WERI-Rb-1 (cell line): Measurements from ENCODE around the gene RAB23.
A peak's percentile ranks its signal among the peaks of the same experiment; 100 is the strongest.

Source experiments
- DNase-seq: peaks from one replicate; pipeline ENCODE4 v3.0.0-alpha.2; 2020
- H3K27ac ChIP-seq: fragments of 250-450 bp; sonication (Bioruptor Pico); 2 replicates; pipeline ENCODE4 v1.5.1; 2020; ENCODE audit warnings: mild to moderate bottlenecking, moderate library complexity
- H3K27me3 ChIP-seq: fragments of 250-450 bp; sonication (Bioruptor Pico); 2 replicates; pipeline ENCODE4 v1.5.1; 2021; ENCODE audit warnings: mild to moderate bottlenecking, low read depth, moderate library complexity; ENCODE audit not compliant: insufficient read depth, severe bottlenecking
- H3K36me3 ChIP-seq: fragments of 250-450 bp; sonication (Bioruptor Pico); 2 replicates; pipeline ENCODE4 v1.5.1; 2020; ENCODE audit warnings: mild to moderate bottlenecking, moderate library complexity
- H3K4me3 ChIP-seq: 2 replicates; pipeline ENCODE4 v1.5.1; 2011; ENCODE audit warnings: low read depth, mild to moderate bottlenecking, control low read depth, low read length
- H3K9me3 ChIP-seq: fragments of 250-450 bp; sonication (Bioruptor Pico); 2 replicates; pipeline ENCODE4 v1.5.1; 2021; ENCODE audit warnings: mild to moderate bottlenecking, moderate library complexity; ENCODE audit not compliant: severe bottlenecking
- TF ChIP-seq, protein P1 (sequence below): IDR thresholded peaks from 2 replicates; pipeline ENCODE4 v1.5.1; 2011; ENCODE audit warnings: low read depth, mild to moderate bottlenecking, control low read depth, inconsistent platforms, low read length

RAB23 gene

DNA sequence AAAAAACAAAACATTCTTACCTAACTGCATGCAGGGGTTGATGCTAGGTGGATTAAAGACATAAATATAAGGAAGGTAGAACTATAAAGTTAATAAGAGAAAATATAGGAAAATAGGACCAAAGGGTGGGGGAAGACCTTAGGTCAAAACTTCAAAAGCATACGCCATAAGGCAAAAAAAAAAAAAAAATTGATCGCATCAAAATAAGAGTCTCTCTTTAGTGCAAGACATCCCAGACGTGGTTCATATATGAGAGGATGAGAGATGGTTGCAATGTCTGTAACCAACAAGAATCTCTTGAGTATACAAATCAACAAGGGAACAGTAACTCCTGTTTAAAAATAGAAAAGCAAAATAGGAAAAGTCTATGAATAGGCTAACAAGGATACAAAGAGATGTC, 41.5 kb downstream of the RAB23 start:
- peaks cover 36% of the 10 kb centered on the region for H3K36me3 ChIP-seq
- H3K9me3 ChIP-seq: no peaks in the 10 kb centered on the region
- TF ChIP-seq, protein P1, sequence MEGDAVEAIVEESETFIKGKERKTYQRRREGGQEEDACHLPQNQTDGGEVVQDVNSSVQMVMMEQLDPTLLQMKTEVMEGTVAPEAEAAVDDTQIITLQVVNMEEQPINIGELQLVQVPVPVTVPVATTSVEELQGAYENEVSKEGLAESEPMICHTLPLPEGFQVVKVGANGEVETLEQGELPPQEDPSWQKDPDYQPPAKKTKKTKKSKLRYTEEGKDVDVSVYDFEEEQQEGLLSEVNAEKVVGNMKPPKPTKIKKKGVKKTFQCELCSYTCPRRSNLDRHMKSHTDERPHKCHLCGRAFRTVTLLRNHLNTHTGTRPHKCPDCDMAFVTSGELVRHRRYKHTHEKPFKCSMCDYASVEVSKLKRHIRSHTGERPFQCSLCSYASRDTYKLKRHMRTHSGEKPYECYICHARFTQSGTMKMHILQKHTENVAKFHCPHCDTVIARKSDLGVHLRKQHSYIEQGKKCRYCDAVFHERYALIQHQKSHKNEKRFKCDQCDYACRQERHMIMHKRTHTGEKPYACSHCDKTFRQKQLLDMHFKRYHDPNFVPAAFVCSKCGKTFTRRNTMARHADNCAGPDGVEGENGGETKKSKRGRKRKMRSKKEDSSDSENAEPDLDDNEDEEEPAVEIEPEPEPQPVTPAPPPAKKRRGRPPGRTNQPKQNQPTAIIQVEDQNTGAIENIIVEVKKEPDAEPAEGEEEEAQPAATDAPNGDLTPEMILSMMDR: no peak
- no peaks in the 10 kb centered on the region for H3K27me3 ChIP-seq
- no peak overlapping the region for H3K27ac ChIP-seq
- H3K4me3 ChIP-seq: no peak overlapping the region
- no peak for DNase-seq

DNA sequence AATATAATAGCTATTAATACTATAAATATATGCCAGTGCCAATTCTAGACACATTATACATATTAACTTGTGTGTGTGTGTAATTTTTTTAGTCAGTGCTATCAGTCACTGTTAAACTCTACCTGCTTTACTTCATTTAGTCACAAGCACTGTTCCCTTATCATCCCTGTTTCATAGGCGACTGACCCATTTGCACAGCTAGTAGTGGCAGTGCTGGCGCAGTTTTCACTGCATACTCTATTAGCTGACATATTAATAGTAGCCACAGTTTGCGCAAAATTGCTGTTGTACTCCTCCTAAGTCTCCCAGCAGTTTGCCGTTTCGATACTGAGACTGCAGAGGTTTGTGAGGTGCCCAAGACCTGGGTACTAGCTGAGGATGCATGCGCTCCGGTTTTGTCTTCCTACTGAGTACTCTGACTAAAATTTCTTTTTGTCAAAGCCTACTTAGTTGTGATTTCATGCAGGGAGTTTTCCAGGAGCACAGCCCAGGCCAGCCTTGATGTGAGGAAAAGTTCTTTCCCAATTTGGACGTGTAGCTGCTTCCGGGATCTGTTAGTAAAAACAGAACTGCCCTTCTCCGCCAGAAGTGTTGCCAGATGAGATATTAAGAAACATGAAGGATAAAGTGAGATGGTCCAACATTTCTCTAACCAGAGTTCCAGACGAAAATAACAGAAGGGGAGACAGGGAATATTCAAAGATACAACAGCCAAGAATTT, 44.4 kb downstream of the RAB23 start:
- no peak overlapping the region for H3K4me3 ChIP-seq
- H3K36me3 ChIP-seq: peaks cover 16% of the 10 kb centered on the region
- TF ChIP-seq, protein P1: no peak
- no peaks in the 10 kb centered on the region for H3K27me3 ChIP-seq
- H3K27ac ChIP-seq: no peak overlapping the region
- H3K9me3 ChIP-seq: no peaks in the 10 kb centered on the region
- DNase-seq: no peak

DNA sequence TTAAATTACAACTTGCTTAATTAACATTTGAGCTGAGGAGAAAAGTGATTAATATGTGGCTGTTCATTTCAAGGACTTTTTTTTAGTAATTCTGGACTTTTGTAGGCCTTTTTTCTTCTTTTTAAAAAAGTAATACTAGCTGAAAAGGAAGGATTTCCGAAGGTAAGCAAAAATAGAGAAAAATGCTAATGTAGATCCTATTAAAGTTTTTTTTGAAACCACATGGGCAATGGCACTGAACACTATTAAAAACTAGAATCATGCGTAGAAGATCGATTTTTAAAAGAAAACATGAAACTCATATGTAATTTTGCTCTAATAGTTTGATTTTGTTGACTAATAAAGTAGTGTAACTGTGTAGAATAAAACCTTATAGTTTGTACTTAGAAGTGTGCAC, 47.6 kb downstream of the RAB23 start:
- Histone ChIP-seq H3K9me3 (no peaks in the 10 kb centered on the region), H3K36me3 (peaks cover 3% of the 10 kb centered on the region), H3K27ac (no peak overlapping the region), H3K4me3 (no peak overlapping the region), H3K27me3 (no peaks in the 10 kb centered on the region)
- no peak for DNase-seq
- TF ChIP-seq, protein P1: no peak

DNA sequence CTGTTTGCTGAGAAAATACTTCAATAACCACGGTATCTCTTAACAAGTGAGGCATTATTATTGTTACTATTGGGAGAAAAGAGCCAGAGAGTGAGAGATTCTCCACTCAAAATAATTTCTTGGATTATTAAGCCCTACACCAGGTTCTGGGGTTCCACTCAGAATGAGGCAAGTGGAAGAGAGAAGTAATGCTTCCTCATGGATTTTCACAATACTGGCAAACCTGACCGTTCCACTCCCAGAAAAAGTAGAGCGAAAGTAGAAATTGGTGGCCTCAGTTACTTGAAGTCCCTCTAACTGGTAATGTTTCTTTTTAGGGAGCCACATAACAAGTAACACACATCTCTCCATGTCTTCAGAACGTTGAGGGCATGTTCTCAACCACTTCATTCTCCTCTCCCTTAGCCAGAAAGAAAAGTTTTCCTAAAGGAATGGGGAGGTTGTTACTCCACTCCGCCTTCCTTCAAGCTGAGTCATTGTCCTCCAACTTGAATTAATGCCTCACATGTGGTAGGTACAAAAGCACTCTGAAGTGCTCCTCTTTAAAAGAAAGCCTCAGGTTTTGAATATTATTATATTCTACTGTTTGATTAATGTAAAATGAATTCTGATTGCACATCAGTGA, 48.1 kb downstream of the RAB23 start:
- TF ChIP-seq, protein P1: no peak
- H3K4me3 ChIP-seq: peak overlapping the region; percentile 55
- H3K27ac ChIP-seq: no peak overlapping the region
- no peaks in the 10 kb centered on the region for H3K27me3 ChIP-seq
- no peaks in the 10 kb centered on the region for H3K9me3 ChIP-seq
- DNase-seq: no peak
- H3K36me3 ChIP-seq: no peaks in the 10 kb centered on the region; the same call in none of the 2 replicates

DNA sequence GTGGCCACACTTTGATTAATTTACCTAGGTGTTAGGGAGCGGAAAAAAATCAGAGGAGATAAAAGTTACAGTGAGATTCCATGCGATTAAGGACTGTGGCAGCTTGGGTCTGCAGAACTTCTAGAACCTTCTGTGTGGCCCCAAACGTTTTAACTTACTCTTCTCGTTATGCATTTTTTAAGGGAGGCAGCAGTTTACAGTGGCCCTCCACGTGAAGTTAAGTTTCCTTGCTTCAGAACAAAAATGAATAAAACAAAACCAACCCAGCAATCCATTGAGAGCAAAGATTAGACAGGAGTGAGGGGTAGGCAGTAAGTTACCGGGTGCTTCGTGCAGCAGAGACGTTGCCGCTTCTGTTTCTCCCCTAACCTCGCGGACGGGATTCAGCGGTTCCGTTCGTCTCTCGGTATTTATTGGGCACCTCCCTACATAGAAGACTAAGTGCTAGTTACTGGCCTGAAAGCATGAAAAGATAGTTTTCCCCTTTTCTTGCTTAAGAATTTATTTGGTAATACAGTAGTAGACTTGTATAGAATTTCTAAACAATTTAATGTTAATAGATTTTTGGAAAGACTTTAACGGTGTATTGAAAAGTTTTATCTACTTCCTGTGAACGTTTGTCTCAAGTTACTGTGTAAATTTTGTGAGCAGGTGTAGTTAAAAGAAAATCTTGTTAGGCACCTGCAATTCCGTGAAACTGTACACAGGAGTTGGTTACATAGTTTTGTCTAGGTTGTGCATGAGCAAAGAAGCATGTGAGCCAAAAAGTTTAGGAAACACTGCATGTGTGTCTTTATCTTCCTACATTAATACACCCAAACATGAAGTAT, 48.8 kb downstream of the RAB23 start:
- peak overlapping the region; percentile 55 for H3K4me3 ChIP-seq
- peak; percentile 34 for DNase-seq
- H3K36me3 ChIP-seq: no peaks in the 10 kb centered on the region; the same call in none of the 2 replicates
- TF ChIP-seq, protein P1: no peak
- peak overlapping the region; percentile 80 for H3K27ac ChIP-seq
- H3K9me3 ChIP-seq: no peaks in the 10 kb centered on the region
- no peaks in the 10 kb centered on the region for H3K27me3 ChIP-seq
